ENCODE measurements around the gene RTN4RL2. TPM values are rescaled to one million over a fixed set of nuclear protein-coding genes. Genes with fewer than 3 reads are reported as not detected.

Gene RTN4RL2
- total and polyA plus RNA-seq, 9 of the 15 experiments (the other 6 are each of a cell fraction or from before 2014, with no cell fraction given), result 0.06 to 1.9 (median 0.34) TPM; not detected in 4

DNA sequence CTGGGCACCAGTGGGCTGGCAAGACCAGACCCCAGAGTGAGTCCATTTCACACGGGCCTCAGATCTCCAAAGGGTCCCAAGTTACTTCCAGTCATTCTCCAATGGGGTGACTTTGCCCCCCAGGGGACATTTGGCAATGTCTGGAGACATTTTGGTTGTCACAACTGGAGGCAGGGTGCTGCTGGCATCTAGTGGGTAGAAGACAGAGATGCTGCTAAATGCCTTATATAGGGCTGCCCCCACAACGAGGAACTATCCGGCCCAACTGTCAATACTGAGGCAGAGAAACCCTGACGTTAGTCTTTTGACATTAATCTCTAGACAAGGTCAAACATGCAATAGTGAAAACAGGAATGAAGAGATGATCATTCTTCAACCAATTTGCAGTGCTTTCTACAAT is 6.4 kb downstream of the RTN4RL2 start:
- DNase-seq (ENCODE audit: extremely low read depth in 1 of 4, low spot score in 3 of 4) (no peak), ATAC-seq (no peak), FAIRE-seq (no peak)
- in situ Hi-C loops (cut with MboI), result no loop called here
- H3K9me1 ChIP-seq (ENCODE audit: control insufficient read depth, insufficient read depth, low read length), result no peaks in the 10 kb centered on the region
- peaks cover 2 to 25% of the 10 kb centered on the region in 2 experiments; a peak in 3 of 5 replicates for H3K4me1 ChIP-seq (replicated peaks in 1 of 2; ENCODE audit: control insufficient read depth in 2 of 2, insufficient read depth in 2 of 2, low read length in 2 of 2)
- ChIA-PET POLR2A (no interaction called here), CTCF (ENCODE audit: low intra/inter-chr PET ratio) (no interaction called here)
- no peak overlapping the region for H3K4me2 ChIP-seq (ENCODE audit: insufficient read depth, low read length)
- TF ChIP-seq NEUROD1 (IDR thresholded peaks at IDR 0.05; ENCODE audit: borderline replicate concordance, low read depth, low read length, partially characterized antibody), result no peak
- TF ChIP-seq PHF8 (IDR thresholded peaks at IDR 0.05; ENCODE audit: borderline replicate concordance, low read length), result no peak
- no peak for TF ChIP-seq ZNF766 (CRISPR knock-in tag; conservative IDR thresholded peaks at IDR 0.05)
- no peak for TF ChIP-seq ARID3B (CRISPR knock-in tag; IDR thresholded peaks at IDR 0.05; ENCODE audit: borderline replicate concordance)
- TF ChIP-seq BRD9 (IDR thresholded peaks at IDR 0.05; ENCODE audit: low read depth, partially characterized antibody), result no peak
- TF ChIP-seq ZNF644 (tag; IDR thresholded peaks at IDR 0.05; ENCODE audit: low read depth), result no peak
- no peak for TF ChIP-seq ZNF668 (CRISPR knock-in tag; IDR thresholded peaks at IDR 0.05)
- TF ChIP-seq HMGXB4 (CRISPR knock-in tag; IDR thresholded peaks at IDR 0.05), result no peak
- no peak for TF ChIP-seq ZNF79 (CRISPR knock-in tag; IDR thresholded peaks at IDR 0.05; ENCODE audit: low read depth)
- H3K9me3 ChIP-seq (replicated peaks; ENCODE audit: control insufficient read depth, insufficient read depth, low read depth, low read length), result no peaks in the 10 kb centered on the region
- H3K79me2 ChIP-seq (ENCODE audit: control insufficient read depth, insufficient read depth, low read length), result no peaks in the 10 kb centered on the region
- BruUV-seq (replicated peaks), result no TSS peak
- no peaks in the 10 kb centered on the region for H3K36me3 ChIP-seq (ENCODE audit: control insufficient read depth, insufficient read depth, low read length)
- H2AFZ ChIP-seq (ENCODE audit: low read depth, low read length), result no peak overlapping the region
- WGBS (ENCODE audit: insufficient coverage, low coverage, missing lambda C conversion rate), result 30% methylated on average over 4 of the region's 4 CpGs
- H3K4me3 ChIP-seq, result no peak overlapping the region
- intact Hi-C loops (cut with micrococcal nuclease), result no loop called here
- H3K27ac ChIP-seq (ENCODE audit: extremely low read depth, low read depth, low read length), result no peak overlapping the region
- H4K20me1 ChIP-seq (replicated peaks; ENCODE audit: control insufficient read depth, insufficient read depth, low read length), result peaks cover 5% of the 10 kb centered on the region
- no peaks in the 10 kb centered on the region for H3K27me3 ChIP-seq (ENCODE audit: control insufficient read depth in 2 of 2, insufficient read depth in 2 of 2, low read length in 2 of 2)
- no peak overlapping the region for H3K9ac ChIP-seq (ENCODE audit: insufficient read depth in 1 of 2, low read depth in 2 of 2, low read length in 2 of 2)
